Activated naive CD4-positive, alpha-beta T cell treated with Interleukin-2 at 50 U/mL for 16 hours (primary cell): ENCODE data around the gene PIEZO1.

Experiments
- DNase-seq: peaks from one replicate; pipeline ENCODE4 v3.0.0-alpha.2; 2020

The PIEZO1 gene

DNA sequence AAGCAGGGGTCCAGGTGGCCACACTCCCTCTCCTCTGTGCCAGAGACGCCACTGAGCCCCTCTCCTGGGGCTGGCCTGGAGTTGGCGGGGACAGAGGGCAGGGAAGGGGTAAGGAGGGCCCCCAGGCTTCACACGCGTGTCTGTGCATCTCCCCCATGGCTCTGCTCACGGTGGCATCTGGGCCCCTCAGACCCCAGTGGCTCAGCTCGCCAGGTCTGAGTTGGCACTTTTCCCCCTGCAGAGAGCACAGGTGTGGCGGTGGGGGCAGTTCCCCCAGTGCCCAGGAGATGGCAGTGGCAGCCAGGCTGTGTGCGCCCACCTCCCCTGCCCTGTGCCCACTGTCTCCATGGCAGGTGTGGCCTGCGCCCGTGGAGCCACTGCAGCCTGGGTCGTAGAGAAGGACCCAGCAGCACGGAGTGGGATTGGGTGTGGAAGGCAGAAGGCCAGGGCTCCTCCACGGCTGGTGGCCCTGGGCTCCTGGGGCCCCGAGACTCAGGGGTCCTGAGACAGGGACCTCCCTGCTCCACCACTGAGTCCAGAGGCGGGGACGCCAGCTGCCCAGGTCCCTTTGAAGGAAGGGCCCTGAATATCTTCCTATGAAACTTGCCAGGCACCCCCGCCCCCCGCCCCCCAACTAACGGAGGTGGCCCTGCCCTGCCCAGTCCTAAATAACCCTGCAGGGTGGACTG lies 31.0 kb upstream of the PIEZO1 start:
- DNase-seq, result peak; percentile 56

DNA sequence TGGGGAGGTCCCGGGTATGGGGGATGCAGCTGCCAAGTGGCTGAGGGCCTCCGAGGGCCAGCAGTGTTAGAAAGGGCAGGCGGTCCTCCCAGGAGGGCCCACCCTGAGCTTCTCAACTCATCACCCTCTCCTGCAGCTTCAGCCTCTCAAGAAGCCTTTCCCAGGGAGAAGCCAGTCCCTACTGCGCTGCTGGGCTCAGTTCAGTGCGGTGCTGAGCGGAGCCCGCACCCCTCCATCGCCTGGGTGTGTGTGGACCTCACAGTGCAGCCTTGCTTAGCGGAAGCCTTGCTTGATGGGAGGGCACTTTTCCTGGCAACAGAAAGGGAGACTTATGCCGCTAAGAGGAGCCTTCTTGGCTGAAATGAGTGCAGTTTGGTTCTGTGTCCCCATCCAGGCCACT lies 30.2 kb upstream of the PIEZO1 start:
- DNase-seq, result no peak

DNA sequence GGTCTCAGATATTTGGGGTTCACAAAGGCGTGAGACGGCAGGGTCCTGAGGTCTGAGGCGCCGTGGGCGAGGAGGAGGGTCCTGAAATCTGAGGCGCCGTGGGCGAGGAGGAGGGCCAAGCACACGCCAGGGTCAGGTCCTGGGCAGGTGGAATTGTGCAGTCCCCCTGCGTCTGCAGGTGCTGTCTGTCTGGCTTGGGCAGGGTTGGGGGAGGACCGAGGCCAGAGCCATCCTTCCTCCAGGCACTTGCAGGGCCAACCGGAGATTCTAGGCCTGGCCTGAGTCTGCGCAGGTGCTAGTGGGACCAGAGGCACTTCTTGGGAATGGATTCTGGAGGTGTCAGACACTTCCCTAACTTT lies 29.1 kb upstream of the PIEZO1 start:
- no peak for DNase-seq

DNA sequence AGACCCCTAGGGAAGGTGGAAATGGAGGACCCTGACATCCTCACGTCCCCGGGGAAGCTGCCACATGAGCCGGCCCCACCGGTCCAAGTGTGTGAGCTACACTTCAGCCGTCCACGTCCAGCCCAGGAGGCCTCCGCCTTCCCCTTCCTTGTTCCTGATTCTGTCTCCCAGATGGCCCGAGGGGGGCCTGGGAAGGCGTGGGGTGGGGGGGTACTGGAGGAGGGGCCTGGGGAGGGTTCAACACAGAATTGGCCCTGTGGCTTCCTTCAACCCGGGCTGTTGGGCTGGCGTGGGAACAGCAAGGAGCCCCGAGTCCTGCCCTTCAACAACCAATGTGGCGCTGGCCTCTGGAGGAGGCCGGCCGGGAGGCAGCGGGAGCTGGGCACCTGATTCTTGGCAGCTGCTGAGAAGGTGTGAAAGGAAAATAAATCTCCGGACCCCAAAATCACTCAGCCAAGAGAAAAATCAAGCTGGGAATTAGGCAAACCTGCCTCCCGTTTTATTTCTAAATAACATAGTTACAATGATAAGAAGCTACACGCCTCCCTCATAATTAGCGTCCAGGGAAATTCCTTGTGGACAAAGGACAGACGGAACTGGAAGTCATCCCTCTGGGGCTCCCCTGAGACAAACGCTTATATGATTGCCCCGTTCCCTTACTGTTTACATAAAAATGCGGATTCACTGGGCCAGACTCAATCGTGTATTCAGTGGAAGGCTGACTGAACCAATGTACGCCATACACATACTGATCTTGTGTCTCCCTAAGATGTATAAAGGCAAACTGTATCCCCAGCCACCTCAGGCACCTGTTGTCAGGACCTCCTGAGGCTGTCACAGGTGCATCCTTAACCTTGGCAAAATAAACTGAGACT lies 28.5 kb upstream of the PIEZO1 start:
- DNase-seq, result no peak

DNA sequence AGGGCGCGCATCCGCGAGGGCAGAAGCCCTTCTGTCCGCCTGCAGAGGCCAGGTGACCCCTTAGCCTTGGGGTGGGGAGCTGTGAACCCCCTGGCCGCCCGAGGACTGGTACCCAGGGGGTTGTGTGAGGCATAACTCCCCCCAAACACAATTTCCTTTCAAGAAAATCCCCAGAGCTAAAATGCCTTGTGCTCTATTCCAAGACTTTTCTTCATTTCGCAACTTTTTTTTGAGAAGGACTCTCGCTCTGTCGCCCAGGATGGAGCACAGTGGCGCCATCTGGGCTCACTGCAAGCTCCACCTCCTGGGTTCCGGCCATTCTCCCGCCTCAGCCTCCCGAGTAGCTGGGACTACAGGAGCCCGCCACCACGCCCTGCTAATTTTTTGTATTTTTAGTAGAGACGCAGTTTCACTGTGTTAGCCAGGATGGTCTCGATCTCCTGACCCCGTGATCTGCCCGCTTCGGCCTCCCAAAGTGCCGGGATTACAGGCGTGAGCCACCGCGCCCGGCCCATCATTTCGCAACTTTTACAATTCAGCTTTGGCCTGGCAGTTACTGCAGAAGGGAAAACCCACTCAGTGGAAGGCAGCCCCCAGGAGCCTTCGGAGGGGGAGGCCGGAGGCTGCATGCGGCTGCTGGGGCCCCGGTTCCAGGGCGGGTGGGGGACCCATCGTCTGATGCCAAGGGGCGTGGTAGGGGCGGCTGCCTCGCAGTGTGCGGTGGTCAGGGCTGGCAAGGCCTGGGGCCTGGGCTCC lies 27.7 kb upstream of the PIEZO1 start:
- no peak for DNase-seq

DNA sequence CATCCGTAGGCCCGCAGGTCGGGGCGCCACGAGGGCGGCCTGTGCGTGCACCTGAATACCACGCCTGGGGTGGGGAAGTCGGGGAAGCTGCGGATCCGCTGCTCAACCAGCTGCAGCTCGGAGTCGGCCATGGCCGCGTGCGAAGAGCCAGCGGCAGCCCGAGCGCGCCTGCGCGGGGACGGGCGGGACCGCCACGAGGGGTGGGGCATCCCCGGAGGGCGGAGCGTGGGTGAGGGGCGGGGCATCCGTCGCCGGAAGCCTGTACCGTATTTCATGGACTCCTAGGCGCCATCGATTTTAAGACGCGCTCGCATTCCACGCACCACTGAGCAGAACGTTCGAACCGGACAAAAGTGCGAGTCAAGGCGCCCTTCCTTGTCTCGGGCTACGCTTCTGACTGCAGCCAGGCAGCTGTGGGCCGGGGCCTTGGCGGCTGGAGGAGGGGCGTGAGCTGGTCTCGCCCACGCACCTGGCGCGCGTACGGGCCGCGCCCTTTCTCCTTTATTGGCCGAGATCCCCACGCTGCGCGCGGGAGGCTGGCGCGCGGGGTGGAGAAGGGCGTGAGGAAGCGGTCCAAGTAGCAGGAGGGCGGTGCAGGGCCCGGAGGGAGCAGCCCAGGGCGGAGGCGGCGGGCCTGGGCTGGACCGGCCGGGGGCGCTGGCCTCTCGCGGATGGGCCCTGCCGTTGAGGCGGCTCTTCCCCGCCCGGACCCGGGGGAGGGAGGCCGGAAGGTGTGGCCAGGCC lies 26.9 kb upstream of the PIEZO1 start, which contains the start of gene APRT:
TSS of gene APRT (minus strand) at position 160 of the 744 bp plus-strand sequence. CDS start at position 131, 29 bp downstream.
- DNase-seq, result peak; percentile 96

DNA sequence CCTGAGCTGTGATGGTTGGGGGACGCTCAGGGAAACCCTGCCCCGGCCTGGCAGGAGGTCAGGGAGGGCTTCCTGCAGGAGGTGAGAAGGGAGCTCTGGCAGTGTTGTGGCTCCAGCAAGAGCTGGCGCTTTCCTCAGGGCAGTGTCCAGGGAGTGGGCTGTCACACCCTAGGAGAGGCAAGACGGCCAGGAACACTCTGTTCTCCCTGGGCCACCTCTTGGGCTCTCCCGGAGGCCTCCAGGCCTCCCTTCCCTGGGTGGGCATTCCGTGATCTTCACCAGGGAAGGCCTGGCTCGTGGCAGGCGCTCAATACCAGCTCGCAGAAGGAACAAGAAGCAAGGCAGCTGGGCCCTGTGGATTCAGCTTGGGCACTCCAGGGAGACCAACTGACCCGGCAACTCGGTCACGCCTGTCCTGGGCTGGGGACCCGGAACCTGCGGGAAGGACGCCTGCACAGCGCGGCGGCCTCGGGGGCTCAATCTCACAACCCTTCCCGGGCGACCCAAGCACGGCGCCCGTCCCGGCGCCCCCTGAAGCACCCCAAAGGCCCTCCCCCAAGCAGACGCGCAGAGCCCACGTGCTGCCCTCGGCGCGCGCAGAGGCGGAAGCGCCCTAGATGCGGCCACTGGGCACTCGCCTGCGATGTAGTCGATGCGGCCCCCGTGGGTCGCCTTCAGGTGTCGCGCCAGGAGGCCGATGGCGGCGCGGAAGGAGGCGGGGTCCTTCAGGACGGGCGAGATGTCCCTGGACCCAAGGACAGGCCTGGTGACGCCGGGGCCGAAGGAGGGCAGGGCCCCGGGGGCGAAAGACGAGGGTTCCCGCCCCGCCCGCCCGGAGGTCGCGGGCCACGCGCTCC lies 26.1 kb upstream of the PIEZO1 start:
- peak; percentile 72 for DNase-seq

DNA sequence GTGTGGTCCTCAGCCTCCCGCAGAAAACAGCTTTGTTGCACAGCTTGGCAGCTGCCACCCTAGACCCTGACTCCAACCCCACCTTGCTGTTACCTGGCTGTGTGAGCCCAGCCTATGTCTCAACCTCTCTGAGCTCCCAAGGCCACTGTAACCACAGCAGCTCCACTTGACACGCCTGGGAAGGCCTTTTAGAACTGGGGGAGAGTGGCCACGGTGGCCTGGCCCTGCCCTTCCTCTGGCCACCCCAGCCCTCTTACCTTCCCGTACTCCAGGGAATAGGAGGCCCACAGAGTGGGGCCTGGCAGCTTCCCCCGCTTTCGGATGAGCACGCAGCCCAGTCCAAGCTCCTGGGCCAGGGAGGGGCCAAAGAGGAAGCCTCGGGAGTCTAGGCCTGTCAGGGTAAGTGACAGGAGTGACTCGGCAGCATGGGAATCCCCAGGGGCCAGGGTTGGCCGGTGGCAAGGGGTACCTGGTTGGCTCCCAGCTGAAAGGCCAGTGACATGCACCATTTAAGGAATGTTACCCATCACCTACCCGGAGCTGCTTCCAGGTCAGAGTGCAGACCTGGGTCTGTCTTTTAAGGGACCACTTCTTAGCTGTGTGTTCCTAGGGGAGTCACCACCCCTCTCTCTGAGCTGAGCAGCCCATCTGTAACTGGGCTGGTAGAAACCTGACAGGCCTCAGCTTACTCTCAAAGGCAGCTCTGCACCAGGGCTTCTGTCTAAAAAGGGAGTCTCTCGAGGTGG lies 25.3 kb upstream of the PIEZO1 start:
- peak; percentile 34 for DNase-seq

DNA sequence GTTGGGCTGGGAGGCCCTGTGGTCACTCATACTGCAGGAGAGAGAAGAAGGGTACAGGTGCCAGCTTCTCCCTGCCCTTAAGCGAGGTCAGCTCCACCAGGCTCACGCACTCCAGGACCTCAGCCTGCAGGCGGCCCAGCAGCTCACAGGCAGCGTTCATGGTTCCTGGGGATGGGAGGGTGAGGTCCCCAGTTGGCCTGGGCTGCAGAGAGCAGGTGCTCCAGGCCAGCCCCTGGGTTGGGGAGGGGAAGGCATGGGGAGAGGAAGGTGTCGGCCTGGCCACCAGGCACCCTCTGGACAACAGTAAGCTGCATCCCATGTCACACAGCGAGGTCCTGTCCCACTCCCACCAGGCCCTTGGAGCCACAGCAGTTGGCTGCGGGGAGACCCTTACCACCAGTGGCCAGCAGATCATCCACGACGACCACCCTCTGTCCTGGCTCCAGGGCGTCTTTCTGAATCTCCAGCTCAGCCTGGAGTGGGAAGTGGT lies 24.7 kb upstream of the PIEZO1 start:
- no peak for DNase-seq

DNA sequence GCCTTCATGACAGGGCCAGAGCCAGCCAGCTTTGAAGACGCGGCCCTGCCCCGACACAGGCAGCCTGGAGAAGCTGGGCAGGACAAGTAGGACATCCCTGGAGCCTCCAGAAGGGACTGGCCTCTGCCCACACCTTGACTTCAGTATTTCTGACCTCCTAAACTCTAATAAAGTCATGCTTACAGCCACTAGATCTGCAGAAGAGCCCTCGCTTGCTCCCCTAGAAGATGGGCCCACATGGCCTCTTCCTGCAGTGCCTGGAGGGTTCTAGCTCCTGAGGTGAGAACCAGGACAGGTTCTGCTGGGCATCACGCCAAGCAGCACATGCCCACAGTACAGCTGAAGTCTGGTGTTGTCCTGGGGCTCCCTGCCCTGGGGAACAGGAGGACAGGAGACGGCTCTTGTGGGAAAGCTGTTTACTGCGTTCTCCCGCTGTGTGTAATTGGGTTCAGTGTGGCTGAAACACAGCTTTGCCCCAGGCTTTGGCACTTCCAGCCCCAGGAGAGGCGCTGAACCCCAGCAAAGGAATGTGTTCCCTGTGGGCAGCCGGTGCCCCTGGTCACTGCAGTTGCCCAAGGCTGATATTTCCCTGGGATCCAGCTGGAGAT lies 24.2 kb upstream of the PIEZO1 start:
- DNase-seq, result no peak

DNA sequence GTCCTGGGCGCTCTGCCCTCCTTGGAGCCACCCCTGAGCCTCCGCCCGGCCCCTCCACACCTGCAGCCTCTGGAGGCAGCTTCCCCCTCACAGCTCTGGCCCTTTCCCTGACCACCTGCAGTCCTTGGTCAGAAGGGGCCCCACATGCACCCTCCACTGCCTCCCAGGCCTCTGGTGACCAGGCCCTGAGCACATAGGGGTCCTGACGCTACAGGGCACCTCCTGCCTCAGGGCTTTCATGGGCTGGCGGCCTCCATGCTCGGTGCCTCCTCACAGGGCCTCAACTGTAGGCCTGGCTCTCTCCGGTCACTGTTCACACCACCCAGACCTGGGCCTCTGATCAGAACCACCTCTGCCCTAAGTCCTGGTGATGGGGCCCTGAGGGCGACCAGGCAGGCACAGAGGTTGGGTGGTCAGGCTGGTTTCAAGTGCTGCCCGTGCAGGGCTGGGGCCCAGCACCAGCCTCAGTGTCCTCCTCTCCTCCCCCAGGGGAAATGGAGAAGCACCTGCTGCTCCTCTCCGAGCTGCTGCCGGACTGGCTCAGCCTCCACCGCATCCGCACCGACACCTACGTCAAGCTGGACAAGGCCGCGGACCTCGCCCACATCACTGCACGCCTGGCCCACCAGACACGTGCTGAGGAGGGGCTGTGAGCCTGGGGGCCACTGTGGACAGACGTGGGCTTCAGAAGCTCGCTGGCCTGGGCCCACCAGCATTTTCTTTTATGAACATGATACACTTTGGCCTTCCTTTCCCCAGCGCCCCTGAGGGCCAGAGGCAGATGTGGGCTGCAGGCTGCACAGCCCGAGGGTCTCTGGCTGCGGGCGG lies 22.8 kb upstream of the PIEZO1 start:
- no peak for DNase-seq

DNA sequence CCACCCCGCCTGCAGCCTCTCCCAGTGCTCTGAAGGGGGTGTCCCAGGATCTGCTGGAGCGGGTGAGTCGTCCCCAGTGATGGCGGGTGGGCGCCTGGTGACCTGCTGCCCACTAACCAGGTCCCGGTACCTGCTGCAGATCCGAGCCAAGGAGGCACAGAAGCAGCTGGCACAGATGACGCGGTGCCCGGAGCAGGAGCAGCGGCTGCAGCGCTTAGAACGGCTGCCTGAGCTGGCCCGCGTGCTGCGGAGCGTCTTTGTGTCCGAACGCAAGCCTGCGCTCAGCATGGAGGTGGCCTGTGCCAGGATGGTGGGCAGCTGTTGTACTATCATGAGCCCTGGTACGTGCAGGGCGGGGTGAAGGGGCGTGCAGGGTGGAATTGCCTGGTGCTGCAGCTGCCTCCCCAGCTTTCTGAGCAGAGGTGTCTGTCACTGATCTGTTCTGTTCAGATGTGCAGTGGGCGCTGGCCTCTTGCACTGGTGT lies 22.2 kb upstream of the PIEZO1 start:
- no peak for DNase-seq

DNA sequence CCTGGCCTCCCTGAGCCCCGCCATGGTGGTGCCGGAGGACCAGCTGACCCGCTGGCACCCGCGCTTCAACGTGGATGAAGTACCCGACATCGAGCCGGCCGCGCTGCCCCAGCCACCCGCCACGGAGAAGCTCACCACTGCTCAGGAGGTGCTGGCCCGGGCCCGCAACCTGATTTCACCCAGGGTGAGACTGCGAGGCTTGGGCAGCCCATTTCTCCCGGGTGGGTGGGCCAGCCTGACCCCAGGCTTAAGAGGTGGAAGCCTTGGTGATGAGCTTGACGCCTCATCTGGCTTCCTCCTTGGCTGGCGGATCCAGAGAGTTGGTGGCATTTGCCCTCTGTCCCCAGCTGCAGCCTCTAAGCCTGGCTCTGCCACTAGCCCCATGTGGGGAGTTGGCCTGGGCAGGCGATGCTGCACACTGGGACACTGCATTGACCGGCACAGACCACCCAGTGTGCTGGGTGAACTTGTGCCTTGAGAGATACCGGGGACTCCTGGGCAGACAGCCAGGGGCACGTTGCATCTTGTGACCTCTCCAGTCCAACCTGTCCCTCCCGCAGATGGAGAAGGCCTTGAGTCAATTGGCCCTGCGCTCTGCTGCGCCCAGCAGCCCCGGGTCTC lies 21.6 kb upstream of the PIEZO1 start:
- no peak for DNase-seq

DNA sequence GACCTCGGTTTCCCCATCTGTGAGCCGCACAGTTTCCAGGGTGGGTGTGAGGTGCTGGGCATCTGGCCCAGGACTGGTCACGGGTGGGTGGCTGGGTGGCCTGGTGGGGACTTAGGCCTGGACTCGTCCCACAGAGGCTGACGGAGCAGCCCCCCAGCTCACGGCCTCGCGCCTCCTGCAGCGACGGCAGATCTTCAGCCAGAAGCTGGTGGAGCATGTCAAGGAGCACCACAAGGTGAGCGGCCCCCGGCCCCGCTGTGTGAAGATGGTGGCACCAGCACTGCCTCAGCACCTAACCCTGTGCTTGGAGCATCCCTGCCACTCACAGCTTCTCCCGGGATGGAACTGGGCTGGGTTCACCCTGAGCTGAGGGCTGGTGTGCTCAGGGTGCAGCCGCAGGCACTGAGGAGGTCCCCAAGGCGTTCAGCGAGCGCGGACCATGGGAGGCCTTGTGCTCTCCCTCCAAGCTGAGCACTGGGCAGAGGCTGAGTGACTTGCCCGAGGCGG lies 20.9 kb upstream of the PIEZO1 start:
- no peak for DNase-seq

DNA sequence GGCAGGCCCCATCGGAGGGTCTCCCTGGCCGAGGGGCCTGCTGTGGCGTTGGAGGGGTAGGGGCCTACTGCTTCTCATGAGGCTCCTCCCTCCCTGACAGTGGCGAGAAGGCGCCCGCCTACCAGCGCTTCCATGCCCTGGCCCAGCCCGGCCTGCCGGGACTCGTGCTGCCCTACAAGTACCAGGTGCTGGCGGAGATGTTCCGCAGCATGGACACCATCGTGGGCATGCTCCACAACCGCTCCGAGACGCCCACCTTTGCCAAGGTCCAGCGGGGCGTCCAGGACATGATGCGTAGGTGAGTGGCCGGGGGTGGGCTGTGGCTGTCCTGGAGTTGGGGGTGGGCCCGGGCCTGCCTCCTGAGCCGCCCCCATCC lies 20.3 kb upstream of the PIEZO1 start:
- no peak for DNase-seq

DNA sequence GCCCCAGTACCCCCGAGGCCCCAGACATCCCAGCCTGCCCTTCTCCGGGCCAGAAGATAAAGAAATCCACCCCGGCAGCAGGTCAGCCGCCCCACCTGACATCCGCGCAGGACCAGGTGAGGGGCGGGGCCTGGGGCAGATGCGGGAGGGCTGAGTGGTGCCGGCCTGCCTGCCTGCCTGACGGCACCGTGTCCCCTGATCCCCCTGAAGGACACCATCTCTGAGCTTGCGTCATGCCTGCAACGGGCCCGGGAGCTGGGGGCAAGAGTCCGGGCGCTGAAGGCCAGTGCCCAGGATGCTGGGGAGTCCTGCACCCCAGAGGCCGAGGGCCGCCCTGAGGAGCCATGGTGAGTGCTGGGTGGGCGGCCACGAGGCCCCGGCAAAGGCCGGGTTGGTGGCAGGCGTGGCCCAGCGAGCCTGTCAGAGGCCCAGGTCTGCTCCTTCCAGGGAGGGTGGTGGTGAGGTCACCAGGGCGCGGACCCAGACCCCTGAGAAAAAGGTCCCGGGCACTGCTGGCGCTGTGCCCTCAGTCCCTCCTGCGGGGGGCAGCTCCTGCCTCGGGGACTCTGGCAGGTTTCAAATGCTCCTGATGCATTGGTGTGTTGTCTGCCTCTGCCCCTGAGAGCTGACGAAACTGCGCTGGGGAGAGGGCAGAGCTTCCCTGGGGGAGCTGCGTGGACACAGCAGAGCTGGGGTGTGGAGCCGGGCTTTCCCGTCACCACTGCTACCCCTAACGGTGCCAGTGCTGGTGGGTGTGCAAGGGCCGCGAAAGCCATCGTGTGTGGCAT lies 19.7 kb upstream of the PIEZO1 start:
- DNase-seq, result peak; percentile 44

DNA sequence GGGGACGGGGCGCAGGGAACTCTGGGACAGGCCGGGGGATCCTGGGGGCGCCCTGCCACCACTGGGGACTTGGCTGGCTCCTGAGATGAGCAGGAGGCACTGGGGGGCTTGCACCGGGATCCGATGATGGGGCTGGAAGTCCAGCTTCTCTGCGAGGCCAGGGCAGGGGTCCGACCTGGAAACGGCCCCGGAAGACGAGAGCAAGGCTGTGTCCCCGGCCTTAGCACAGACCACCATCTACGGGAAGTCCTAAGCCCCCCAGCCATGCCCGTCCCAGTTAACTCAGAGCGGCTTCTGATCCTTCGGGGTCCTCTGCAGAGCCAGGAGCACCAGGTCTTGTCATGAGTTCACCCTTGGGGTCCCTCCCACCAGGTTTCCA lies 19.1 kb upstream of the PIEZO1 start:
- DNase-seq, result no peak
